Osteocyte (in vitro differentiated cells): ENCODE results near the gene LRRC8C. TPM values are rescaled to one million over a fixed set of nuclear protein-coding genes. Genes with fewer than 3 reads are reported as not detected.

Experiments
- DNase-seq: peaks from one replicate; pipeline ENCODE4 v3.0.0; 2021; ENCODE audit warnings: mixed read lengths; ENCODE audit not compliant: unreplicated experiment; ENCODE audit errors: extremely low spot score
- H3K27ac Mint-ChIP-seq: one replicate; pipeline ENCODE4 v1.8.0; 2021; ENCODE audit warnings: mild to moderate bottlenecking, mixed read lengths; ENCODE audit not compliant: unreplicated experiment
- H3K27me3 Mint-ChIP-seq: one replicate; pipeline ENCODE4 v1.8.0; 2021; ENCODE audit warnings: mixed read lengths; ENCODE audit not compliant: unreplicated experiment
- H3K36me3 Mint-ChIP-seq: one replicate; pipeline ENCODE4 v1.8.0; 2021; ENCODE audit warnings: mixed read lengths; ENCODE audit not compliant: unreplicated experiment
- H3K4me1 Mint-ChIP-seq: one replicate; pipeline ENCODE4 v1.8.0; 2021; ENCODE audit warnings: mixed read lengths; ENCODE audit not compliant: unreplicated experiment
- H3K4me3 Mint-ChIP-seq: one replicate; pipeline ENCODE4 v1.8.0; 2021; ENCODE audit warnings: mild to moderate bottlenecking, moderate library complexity, mixed read lengths; ENCODE audit not compliant: unreplicated experiment
- H3K9me3 Mint-ChIP-seq: one replicate; pipeline ENCODE4 v1.8.0; 2021; ENCODE audit warnings: mixed read lengths; ENCODE audit not compliant: unreplicated experiment
- total RNA-seq: library from RNA; stranded (reverse); gene quantifications from 2 replicates; pipeline ENCODE4 v1.2.1, GENCODE V29; 2021
- TF ChIP-seq, protein P1 (sequence below): fragments of 200-600 bp; sonication (generic); IDR thresholded peaks from 2 replicates; pipeline ENCODE4 v1.5.0; 2021; ENCODE audit warnings: antibody characterized with exemption, mild to moderate bottlenecking, moderate library complexity

LRRC8C gene
- total RNA-seq, 1 donor from 2014 or later, result 3.5 TPM

DNA sequence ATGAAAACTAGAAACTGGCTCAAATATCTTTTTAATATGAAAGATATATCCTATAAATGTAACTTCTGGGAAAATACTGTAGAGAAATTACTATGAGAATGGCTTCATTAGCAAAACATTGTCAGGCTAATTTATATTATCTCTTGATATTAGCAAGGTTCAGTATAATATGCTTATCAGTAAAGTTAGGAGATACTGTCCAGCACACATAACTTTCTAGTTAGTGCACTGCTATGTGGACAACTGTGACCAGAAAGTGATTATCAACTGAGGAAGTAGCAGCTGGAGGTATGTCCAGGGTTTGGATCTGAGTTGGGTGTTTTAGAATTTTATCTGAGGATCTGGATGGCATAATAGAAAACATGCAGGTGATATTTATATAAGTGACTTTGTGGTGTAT lies 7.5 kb downstream of the LRRC8C start:
- Mint-ChIP-seq H3K4me1 (peaks cover 5% of the 10 kb centered on the region), H3K36me3 (no peaks in the 10 kb centered on the region), H3K9me3 (peaks cover 4% of the 10 kb centered on the region), H3K4me3 (no peak overlapping the region), H3K27me3 (no peaks in the 10 kb centered on the region), H3K27ac (no peak overlapping the region)
- TF ChIP-seq, protein P1, sequence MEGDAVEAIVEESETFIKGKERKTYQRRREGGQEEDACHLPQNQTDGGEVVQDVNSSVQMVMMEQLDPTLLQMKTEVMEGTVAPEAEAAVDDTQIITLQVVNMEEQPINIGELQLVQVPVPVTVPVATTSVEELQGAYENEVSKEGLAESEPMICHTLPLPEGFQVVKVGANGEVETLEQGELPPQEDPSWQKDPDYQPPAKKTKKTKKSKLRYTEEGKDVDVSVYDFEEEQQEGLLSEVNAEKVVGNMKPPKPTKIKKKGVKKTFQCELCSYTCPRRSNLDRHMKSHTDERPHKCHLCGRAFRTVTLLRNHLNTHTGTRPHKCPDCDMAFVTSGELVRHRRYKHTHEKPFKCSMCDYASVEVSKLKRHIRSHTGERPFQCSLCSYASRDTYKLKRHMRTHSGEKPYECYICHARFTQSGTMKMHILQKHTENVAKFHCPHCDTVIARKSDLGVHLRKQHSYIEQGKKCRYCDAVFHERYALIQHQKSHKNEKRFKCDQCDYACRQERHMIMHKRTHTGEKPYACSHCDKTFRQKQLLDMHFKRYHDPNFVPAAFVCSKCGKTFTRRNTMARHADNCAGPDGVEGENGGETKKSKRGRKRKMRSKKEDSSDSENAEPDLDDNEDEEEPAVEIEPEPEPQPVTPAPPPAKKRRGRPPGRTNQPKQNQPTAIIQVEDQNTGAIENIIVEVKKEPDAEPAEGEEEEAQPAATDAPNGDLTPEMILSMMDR, result no peak
- no peak for DNase-seq

GRCh38 chr1:89641781-89642180 lies 8.9 kb downstream of the LRRC8C start:
- Mint-ChIP-seq H3K4me3 (no peak overlapping the region), H3K4me1 (no peaks in the 10 kb centered on the region), H3K36me3 (peaks cover 3% of the 10 kb centered on the region), H3K27ac (no peak overlapping the region), H3K9me3 (peaks cover 11% of the 10 kb centered on the region), H3K27me3 (no peaks in the 10 kb centered on the region)
- TF ChIP-seq, protein P1, result no peak
- DNase-seq, result no peak

GRCh38 chr1:89643577-89643976 lies 10.7 kb downstream of the LRRC8C start:
- Mint-ChIP-seq H3K27ac (no peak overlapping the region), H3K27me3 (no peaks in the 10 kb centered on the region), H3K4me1 (no peaks in the 10 kb centered on the region), H3K9me3 (peaks cover 14% of the 10 kb centered on the region), H3K4me3 (no peak overlapping the region), H3K36me3 (peaks cover 3% of the 10 kb centered on the region)
- TF ChIP-seq, protein P1, result no peak
- no peak for DNase-seq

DNA sequence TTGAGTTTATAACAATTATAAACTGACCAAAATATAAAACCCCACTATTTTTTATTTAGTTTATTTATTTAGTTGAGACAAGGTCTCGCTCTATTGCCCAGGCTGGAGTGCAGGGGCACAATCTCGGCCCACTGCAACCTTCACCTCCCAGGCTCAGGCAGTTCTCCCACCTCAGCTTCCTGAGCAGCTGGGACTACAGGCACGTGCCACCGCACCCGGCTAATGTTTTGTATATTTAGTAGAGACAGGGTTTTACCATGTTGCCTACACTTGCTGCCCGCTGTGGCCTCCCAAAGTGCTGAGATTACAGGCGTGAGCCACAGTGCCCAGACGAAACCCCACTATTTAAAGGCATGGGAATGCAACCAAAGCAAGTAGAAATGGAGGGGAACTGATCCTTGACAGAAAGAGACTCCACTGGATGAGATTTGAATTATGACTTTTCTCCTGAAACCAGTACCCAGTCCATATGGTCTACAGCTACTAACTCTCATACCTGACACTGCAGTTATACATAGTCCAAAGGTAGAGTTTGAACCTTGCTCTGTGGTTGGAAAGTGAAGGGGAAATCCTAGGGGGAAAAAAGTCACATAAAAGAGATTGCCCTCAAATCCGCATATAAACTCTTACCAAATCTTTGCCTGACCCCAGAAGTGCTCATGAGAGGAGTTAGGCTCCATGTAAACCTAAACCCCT lies 11.3 kb downstream of the LRRC8C start:
- H3K36me3 Mint-ChIP-seq, result peaks cover 3% of the 10 kb centered on the region
- DNase-seq, result no peak
- H3K9me3 Mint-ChIP-seq, result peaks cover 14% of the 10 kb centered on the region
- H3K27me3 Mint-ChIP-seq, result no peaks in the 10 kb centered on the region
- H3K4me1 Mint-ChIP-seq, result peaks cover under 1% of the 10 kb centered on the region
- TF ChIP-seq, protein P1, result no peak
- no peak overlapping the region for H3K4me3 Mint-ChIP-seq
- no peak overlapping the region for H3K27ac Mint-ChIP-seq

GRCh38 chr1:89646259-89646658 lies 13.3 kb downstream of the LRRC8C start:
- Mint-ChIP-seq H3K27me3 (no peaks in the 10 kb centered on the region), H3K4me1 (peaks cover 13% of the 10 kb centered on the region), H3K4me3 (no peak overlapping the region), H3K27ac (no peak overlapping the region), H3K9me3 (peaks cover 14% of the 10 kb centered on the region), H3K36me3 (peaks cover 3% of the 10 kb centered on the region)
- DNase-seq, result no peak
- TF ChIP-seq, protein P1, result no peak
